GM19099 (cell line): ENCODE results near the gene DNAJC7.

ENCODE experiments used
- POLR2A ChIP-seq: IDR thresholded peaks from 3 replicates; pipeline ENCODE4 v1.6.1; 2011; ENCODE audit warnings: low read depth; ENCODE audit not compliant: insufficient read length; ENCODE audit errors: extremely low read depth

The DNAJC7 gene

GRCh38 chr17:41959030-41959335 lies 58.3 kb downstream of the DNAJC7 start:
- no peak for TF ChIP-seq POLR2A

- no peak for TF ChIP-seq POLR2A
Observed at GRCh38 chr17:41957869-41958439, 59.3 kb downstream of the DNAJC7 start.

DNA sequence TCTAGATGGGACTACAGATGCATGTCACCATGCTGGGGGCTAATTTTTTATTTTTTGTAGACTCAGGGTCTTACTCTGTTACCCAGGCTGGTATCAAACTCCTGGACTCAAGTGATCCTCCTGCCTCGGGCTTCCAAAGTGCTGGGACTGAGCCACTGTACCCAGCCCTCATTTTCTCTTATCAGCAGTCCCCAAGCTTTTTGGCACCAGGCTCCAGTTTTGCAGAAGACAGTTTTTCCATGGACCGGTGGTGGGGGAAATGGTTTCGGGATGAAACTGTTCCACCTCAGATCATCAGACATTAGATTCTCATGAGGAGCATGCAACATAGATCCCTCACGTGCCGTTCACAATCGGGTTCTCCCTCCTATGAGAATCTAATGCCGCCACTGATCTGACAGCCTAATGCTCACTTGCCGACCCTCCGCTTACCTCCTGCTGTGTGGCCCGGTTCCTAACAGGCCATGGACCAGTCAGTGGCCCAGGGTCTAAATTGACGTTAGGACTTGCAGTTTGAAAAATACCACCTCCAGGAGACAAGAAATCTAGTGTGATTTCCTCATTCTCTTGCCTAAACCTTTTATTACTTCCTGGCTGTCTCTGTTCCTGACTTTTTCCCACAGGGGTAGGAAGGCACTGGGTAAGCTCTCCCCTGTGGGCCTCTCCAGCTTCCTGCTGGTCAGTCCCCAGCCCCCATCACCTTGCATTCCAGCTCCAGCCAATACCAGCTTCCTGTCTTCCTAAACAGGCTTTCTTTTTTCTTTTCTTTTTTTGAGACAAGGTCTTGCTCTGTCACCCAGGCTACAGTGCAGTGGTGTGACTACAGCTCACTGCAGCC lies 60.0 kb downstream of the DNAJC7 start:
- no peak for TF ChIP-seq POLR2A

GRCh38 chr17:41956522-41956921 lies 60.7 kb downstream of the DNAJC7 start:
- no peak for TF ChIP-seq POLR2A

DNA sequence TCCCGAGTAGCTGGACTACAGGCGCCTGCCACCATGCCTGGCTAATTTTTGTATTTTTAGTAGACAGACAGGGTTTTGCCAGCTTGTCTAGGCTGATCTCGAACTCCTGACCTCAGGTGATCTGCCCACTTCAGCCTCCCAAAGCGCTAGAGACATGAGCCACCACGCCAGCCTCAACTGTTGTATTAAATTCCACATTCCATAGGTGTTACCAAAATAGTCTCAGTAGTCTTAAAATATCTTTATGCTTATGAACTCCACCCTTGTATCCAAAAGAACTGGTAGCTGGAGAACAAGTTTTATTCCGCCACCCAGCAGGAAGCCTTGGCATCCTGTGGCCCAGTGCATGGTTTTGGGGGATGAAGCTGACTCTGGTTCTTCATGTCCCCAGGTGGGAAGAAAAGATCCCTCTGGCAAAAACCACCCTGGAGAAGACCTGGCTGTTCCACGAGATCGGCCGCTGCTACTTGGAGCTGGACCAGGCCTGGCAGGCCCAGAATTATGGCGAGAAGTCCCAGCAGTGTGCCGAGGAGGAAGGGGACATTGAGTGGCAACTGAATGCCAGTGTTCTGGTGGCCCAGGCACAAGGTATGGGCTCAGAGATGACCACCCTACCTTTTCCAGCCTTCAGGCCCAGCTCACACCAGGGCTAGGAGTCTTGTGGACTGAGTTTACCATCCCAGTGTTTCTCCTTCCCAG lies 68.3 kb downstream of the DNAJC7 start:
- TF ChIP-seq POLR2A = no peak

DNA sequence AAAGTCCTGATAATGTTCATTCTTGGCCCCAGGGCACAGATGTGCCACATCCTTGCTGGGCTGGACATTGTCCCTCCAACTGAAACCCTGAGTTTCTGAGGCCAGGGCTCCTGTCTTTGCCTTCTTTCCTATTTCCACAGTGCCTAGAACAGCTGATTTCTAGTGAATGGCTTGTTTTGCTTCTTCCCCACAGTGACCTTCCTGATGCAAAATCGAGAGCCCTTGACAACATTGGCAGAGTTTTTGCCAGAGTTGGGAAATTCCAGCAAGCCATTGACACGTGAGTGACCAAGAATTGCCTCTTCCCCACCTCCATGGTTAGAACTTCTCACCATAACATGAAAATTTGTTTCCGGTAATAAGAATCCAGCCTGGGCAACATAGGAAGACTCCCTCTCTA lies 72.3 kb downstream of the DNAJC7 start:
- no peak for TF ChIP-seq POLR2A

GRCh38 chr17:41943492-41943891 lies 73.7 kb downstream of the DNAJC7 start:
- no peak for TF ChIP-seq POLR2A

DNA sequence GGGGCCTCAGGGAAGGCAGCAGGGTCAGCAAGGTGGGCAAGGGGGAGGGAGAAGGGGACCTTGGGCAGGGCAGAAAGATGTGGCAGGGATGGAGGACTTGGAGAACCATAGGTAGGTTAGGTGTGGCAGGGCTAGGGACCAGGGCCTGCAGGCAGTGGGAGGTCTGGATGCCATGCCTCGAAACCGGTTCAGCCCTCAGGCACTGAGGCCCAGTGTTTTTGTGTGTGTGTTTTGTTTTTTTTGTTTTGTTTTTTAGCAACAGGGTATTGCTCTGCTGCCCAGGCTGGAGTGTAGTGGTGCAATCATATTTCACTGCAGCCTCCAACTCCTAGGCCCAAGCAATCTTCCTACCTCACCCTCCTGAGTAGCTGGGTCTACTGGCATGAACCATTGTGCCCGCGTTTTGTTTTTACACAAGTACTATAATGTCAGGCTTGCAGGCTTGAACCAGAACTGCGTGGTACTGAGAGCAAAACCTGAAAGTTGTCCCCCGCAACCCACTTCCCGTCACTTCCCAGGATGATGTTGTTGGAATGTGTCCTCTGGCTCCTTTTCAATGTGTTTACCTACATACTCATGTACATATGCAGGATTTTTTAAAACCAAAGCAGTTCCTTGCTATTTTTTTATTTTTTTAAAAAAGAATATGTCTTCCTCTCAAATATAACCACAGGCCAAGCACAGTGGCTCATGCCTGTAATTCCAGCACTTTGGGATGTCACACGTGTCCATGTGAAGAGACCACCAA lies 74.4 kb downstream of the DNAJC7 start:
- TF ChIP-seq POLR2A = no peak

DNA sequence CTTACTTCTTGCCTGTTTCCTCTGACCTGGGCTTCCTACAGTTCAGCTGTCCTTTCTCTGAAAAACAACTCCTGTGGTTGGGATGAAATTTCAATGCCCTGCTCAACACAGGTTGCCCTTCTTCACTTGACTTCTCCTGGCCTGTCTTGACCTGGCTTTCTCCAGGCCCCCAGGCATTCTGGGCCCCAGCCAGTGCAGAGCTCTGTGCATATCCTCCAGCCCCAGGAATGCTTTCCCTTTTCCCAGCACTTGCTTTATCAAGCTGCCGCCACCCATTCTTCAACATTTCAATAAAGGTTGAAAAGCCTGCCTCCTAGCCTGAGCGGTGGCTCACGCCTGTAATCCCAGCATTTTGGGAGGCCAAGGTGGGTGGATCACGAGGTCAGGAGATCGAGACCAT lies 76.1 kb downstream of the DNAJC7 start:
- TF ChIP-seq POLR2A = no peak

DNA sequence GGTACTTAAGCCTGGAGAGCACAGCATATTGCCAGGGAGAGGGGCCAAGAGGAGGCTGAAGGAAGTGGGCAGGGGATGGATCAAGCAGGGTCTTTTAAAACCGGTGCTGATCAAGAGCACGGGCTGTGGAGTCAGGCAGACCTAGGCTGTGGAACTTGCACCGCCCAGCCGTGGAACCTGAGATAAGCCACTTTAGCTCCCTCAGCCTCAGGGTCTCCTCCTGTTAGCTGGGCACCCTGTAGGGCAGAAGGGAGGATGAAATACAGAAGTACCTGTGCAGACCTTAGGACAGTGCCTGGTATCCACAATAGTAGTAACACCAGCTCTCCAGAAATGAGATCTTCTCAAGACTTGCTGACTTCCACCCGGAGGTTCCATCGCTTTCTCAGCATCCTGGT lies 77.5 kb downstream of the DNAJC7 start:
- TF ChIP-seq POLR2A = no peak

DNA sequence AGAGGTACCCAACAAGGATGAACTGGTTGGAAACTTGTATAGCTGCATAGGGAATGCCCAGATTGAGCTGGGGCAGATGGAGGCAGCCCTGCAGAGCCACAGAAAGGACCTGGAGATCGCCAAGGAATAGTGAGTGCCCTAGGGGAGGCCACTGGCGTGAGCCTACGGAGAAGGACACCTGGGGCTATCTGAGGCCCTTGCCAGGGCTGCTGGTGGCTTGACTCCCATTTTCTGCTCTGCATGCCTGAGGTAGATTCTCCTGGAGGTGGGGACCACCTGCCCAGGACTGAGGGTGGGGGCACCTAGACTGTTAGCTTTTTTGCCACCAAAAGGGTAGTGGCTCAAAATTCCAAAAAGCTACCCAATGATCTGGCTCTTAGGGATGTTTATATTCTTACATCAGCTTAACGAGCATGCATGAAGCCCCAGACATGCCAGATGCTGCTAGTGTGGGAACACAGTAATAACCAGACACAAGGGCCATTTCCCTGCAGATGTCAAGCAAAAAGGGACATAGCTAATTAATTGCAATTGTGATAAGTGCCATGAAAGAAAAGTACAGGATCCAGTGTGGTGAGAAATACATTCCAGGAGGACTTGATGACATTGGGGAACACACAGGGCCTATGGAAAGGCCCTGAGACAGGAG lies 78.1 kb downstream of the DNAJC7 start:
- no peak for TF ChIP-seq POLR2A

- TF ChIP-seq POLR2A = no peak
Observed at GRCh38 chr17:41937970-41938954, 79.0 kb downstream of the DNAJC7 start.

- TF ChIP-seq POLR2A = no peak
Observed at GRCh38 chr17:41935641-41936040, 81.6 kb downstream of the DNAJC7 start.
